Measurements from ENCODE around the gene SCARF2.

DNA sequence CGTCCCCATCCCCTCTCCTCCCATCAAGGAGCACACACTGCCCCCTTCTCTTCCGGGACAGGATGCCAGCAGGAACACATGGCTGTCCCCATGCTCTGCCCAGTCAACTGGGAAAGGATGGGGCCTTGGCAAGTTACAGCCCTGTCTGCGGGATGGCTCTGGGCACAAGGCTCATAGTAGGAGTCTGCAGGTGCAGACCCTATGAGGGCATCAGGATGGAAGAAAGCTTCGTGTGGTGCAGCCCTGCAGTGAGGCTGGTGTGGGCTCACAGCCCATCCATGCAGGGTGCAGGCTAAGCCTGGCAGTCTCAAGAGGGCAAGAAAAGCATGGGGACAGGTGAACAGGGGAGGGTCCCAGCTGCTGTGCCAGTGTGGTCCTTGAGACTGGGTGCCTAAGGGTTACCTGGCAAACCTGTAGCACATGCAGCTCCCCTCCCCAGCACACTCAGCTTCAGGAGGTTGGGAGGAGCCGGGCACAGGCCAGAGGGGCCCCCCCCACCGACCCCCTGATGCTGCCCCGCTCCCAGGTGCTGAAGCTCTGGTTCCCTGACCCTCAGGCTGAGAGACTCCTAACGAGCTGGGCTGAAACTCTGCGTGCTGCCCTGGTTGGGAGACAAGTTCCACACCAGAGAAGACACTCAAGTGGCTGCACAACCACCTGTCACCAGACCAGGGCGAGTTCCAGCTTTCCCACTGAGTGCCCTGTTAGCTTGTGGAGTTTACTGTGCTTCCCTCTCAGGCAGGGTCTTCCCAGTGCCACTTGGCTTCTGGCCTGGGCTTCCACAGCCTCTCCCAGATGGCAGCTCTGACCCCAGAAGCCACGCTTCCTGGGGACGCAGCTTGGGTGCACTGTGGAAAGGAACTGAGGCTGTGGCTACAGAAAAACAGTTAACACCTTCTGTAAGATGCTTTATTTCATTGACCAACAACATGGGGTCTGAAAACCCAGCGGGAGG lies 3.3 kb upstream of the SCARF2 start:
- TF ChIP-seq, protein P1, sequence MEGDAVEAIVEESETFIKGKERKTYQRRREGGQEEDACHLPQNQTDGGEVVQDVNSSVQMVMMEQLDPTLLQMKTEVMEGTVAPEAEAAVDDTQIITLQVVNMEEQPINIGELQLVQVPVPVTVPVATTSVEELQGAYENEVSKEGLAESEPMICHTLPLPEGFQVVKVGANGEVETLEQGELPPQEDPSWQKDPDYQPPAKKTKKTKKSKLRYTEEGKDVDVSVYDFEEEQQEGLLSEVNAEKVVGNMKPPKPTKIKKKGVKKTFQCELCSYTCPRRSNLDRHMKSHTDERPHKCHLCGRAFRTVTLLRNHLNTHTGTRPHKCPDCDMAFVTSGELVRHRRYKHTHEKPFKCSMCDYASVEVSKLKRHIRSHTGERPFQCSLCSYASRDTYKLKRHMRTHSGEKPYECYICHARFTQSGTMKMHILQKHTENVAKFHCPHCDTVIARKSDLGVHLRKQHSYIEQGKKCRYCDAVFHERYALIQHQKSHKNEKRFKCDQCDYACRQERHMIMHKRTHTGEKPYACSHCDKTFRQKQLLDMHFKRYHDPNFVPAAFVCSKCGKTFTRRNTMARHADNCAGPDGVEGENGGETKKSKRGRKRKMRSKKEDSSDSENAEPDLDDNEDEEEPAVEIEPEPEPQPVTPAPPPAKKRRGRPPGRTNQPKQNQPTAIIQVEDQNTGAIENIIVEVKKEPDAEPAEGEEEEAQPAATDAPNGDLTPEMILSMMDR (conservative IDR thresholded peaks at IDR 0.05): no peak
- no peak for TF ChIP-seq ZFX (IDR thresholded peaks at IDR 0.05)

Measured in C4-2B (cell line).